ENCODE measurements around the gene SUSD3. TPM values are rescaled to one million over a fixed set of nuclear protein-coding genes. Genes with fewer than 3 reads are reported as not detected.

The SUSD3 gene
- total and polyA plus RNA-seq, 11 donors, result 0.29 to 5.2 (median 0.53) TPM; not detected in 3

DNA sequence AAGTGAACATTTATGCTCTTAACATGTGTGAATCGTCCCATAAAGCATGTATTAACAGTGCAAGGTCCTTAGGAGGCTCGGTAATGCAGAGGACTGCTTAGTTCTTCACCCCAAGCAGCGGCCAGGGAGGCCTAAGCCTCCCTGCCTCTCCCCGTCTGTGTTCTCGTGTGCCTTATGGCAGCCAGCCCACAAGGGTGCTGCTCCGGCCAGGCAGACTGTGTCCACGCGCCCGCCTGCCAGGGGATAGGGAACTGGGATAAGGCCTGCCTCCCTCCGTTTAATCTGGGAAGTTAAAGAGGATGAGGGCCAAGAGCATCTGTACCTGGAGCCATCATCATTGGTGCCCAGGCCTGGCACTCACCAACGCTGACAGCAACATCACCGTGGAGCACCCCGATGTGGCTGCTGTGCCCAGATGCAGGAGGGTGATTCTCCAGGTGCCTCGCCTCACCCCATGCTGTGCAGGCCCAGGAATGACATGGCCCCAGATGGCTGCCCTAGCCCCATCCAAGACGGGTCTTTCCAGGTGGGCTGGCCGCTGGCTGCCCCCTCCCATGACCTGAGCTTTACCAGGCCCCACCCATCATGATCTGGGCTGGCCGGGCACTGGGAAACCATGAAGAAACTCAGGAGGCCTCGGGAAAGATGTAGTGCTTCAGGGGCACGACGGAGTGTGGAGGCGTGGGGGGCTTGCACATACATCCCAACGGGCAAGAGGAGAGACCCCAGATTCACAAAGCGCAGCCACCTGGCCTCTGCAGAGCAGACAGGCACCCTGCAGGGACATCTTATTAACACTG lies 35.6 kb upstream of the SUSD3 start:
- Histone ChIP-seq H3K36me3 (peaks cover 0 to 62% (median 0%) of the 10 kb centered on the region in 9 donors), H3K4me3 (no peak overlapping the region), H3K27me3 (no peaks in the 10 kb centered on the region), H3K9me3 (no peaks in the 10 kb centered on the region), H3K4me1 (peaks cover 0 to 15% (median 0%) of the 10 kb centered on the region in 12 donors), H3K27ac (no peak overlapping the region)
- ATAC-seq (no peak), DNase-seq (no peak)
- TF ChIP-seq, protein P1, sequence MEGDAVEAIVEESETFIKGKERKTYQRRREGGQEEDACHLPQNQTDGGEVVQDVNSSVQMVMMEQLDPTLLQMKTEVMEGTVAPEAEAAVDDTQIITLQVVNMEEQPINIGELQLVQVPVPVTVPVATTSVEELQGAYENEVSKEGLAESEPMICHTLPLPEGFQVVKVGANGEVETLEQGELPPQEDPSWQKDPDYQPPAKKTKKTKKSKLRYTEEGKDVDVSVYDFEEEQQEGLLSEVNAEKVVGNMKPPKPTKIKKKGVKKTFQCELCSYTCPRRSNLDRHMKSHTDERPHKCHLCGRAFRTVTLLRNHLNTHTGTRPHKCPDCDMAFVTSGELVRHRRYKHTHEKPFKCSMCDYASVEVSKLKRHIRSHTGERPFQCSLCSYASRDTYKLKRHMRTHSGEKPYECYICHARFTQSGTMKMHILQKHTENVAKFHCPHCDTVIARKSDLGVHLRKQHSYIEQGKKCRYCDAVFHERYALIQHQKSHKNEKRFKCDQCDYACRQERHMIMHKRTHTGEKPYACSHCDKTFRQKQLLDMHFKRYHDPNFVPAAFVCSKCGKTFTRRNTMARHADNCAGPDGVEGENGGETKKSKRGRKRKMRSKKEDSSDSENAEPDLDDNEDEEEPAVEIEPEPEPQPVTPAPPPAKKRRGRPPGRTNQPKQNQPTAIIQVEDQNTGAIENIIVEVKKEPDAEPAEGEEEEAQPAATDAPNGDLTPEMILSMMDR (IDR thresholded peaks at IDR 0.05), result no peak
- no peak for TF ChIP-seq POLR2A (IDR thresholded peaks at IDR 0.05)
- WGBS, 4 donors, result 91 to 95% (median 94%) methylated on average over 19 to 23 of the region's 23 CpGs
- intact Hi-C loops (cut with DNase I), result no loop called here

DNA sequence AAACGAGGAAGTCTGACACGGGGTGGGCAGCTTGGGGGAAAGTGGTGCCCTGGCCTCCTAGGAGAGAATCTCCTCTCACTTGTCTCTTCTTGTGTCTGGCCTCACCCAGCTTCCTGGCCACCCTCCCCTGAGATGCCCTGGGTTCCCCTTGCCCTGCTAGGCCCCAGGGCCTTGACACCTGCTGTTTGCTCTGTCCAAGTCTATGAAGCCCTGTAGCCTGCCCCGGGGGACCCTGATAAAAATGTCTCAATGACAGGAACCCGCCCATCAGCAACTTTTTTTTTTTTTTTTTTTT lies 35.0 kb upstream of the SUSD3 start:
- intact Hi-C loops (cut with DNase I), result no loop called here
- no peak overlapping the region for H3K27ac ChIP-seq
- ATAC-seq (no peak), DNase-seq (no peak)
- peaks cover 0 to 57% (median 0%) of the 10 kb centered on the region in 9 donors for H3K36me3 ChIP-seq
- no peak overlapping the region for H3K4me3 ChIP-seq
- H3K9me3 ChIP-seq, result no peaks in the 10 kb centered on the region
- TF ChIP-seq, protein P1 (IDR thresholded peaks at IDR 0.05), result no peak
- TF ChIP-seq POLR2A (IDR thresholded peaks at IDR 0.05), result no peak
- 75 to 96% (median 84%) methylated on average over 4 of the region's 4 CpGs for WGBS, 4 donors
- no peaks in the 10 kb centered on the region for H3K27me3 ChIP-seq
- H3K4me1 ChIP-seq, result peaks cover 0 to 20% (median 0%) of the 10 kb centered on the region in 12 donors

DNA sequence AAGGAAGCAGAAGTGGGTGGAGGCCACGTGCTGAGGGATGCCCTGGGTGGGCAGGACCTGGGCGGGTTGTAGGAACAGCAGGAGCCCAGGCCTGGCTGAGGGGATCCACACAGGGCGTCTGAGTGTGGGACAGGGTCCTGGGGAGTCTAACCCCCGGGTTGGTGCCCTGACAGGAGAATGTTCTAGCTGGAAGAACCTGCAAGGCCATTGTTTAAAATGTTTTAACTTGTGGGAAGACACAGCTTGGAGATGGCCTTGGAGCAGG lies 33.9 kb upstream of the SUSD3 start:
- DNase-seq, result no peak
- TF ChIP-seq, protein P1 (IDR thresholded peaks at IDR 0.05), result no peak
- TF ChIP-seq POLR2A (IDR thresholded peaks at IDR 0.05), result no peak
- Histone ChIP-seq H3K27me3 (no peaks in the 10 kb centered on the region), H3K4me3 (no peak overlapping the region), H3K4me1 (peaks cover 0 to 30% (median 0%) of the 10 kb centered on the region in 12 donors), H3K36me3 (peaks cover 0 to 46% (median 0%) of the 10 kb centered on the region in 9 donors), H3K9me3 (no peaks in the 10 kb centered on the region), H3K27ac (no peak overlapping the region)
- no peak for ATAC-seq
- intact Hi-C loops (cut with DNase I), result no loop called here
- whole genome bisulfite sequencing, 4 donors, result 83 to 90% (median 88%) methylated on average over 4 of the region's 4 CpGs

DNA sequence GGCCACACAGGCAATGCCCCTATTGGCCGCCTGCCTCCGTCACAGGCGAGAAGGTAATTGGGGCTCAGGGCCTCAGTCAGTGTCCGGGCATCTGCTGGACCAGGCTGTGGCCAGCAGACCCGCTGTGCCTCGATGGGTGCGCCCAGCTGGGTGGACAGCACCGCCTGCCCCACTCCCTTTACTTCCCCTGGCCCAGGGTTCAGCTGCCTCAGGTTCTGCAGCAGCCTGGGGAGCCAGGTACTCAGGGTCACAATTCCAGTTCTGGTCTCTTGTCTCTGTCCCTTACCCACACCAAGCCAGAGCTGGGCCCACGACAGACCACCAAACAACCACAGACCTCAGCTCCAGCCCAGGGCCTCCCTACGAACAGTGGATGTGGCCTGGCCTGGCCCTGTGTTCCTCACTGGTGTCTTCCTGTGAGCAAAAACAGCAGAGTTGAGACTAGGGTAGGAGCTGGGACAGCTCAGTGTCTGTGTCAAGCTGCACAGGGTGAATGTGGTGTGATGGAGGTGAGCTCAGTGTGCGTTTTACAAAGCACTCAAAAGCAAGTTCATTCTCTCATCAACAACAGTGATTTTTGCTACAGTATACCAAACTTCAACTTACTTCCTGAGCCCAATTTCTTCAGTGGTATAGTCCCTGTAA lies 33.4 kb upstream of the SUSD3 start:
- ATAC-seq (no peak), DNase-seq (no peak)
- H3K4me3 ChIP-seq, result no peak overlapping the region
- intact Hi-C loops (cut with DNase I), result no loop called here
- H3K27ac ChIP-seq, result peak overlapping the region in 1 of 12 donors; percentile 24
- peaks cover 0 to 46% (median 0%) of the 10 kb centered on the region in 9 donors for H3K36me3 ChIP-seq
- H3K4me1 ChIP-seq, result peaks cover 0 to 35% (median 0%) of the 10 kb centered on the region in 12 donors
- WGBS, 4 donors, result 89 to 96% (median 90%) methylated on average over 11 of the region's 11 CpGs
- no peak for TF ChIP-seq POLR2A (IDR thresholded peaks at IDR 0.05)
- no peaks in the 10 kb centered on the region for H3K27me3 ChIP-seq
- no peaks in the 10 kb centered on the region for H3K9me3 ChIP-seq
